HEK293 (cell line): ENCODE data around the gene STK16.

ENCODE experiments used
- GLIS2 ChIP-seq: fragments of 450-650 bp; formaldehyde crosslinking; IDR thresholded peaks from 2 replicates; pipeline ENCODE4 v1.5.1; 2016; ENCODE audit warnings: missing biosample characterization, missing genetic modification characterization
- KLF1 ChIP-seq: fragments of 450-650 bp; formaldehyde crosslinking; IDR thresholded peaks from 2 replicates; pipeline ENCODE4 v1.5.1; 2016; ENCODE audit warnings: missing biosample characterization, missing genetic modification characterization
- KLF10 ChIP-seq: fragments of 450-650 bp; IDR thresholded peaks from 2 replicates; pipeline ENCODE4 v1.5.1; 2018; ENCODE audit warnings: missing biosample characterization, mild to moderate bottlenecking, missing genetic modification characterization
- KLF8 ChIP-seq: fragments of 450-650 bp; formaldehyde crosslinking; IDR thresholded peaks from 2 replicates; pipeline ENCODE4 v1.5.1; 2016; ENCODE audit warnings: missing biosample characterization, missing genetic modification characterization
- MYNN ChIP-seq: fragments of 450-650 bp; formaldehyde crosslinking; IDR thresholded peaks from 2 replicates; pipeline ENCODE4 v1.5.1; 2016; ENCODE audit warnings: missing biosample characterization, missing genetic modification characterization, borderline replicate concordance
- ZIC2 ChIP-seq: fragments of 450-650 bp; formaldehyde crosslinking; IDR thresholded peaks from 2 replicates; pipeline ENCODE4 v1.5.1; 2016; ENCODE audit warnings: missing biosample characterization, missing genetic modification characterization
- ZNF112 ChIP-seq: fragments of 450-650 bp; formaldehyde crosslinking; IDR thresholded peaks from 2 replicates; pipeline ENCODE4 v1.5.0; 2017; ENCODE audit warnings: missing biosample characterization, missing genetic modification characterization
- ZNF394 ChIP-seq: fragments of 450-650 bp; formaldehyde crosslinking; IDR thresholded peaks from 2 replicates; pipeline ENCODE4 v1.5.1; 2016; ENCODE audit warnings: missing biosample characterization, missing genetic modification characterization, mild to moderate bottlenecking, moderate library complexity, borderline replicate concordance
- ZNF529 ChIP-seq: fragments of 450-650 bp; formaldehyde crosslinking; IDR thresholded peaks from 2 replicates; pipeline ENCODE4 v1.5.1; 2017; ENCODE audit warnings: missing genetic modification characterization, missing biosample characterization; ENCODE audit not compliant: insufficient replicate concordance
- ZNF561 ChIP-seq: fragments of 450-650 bp; IDR thresholded peaks from 2 replicates; pipeline ENCODE4 v1.5.1; 2018; ENCODE audit warnings: missing biosample characterization, missing genetic modification characterization, borderline replicate concordance
- ZNF610 ChIP-seq: fragments of 450-650 bp; formaldehyde crosslinking; IDR thresholded peaks from 2 replicates; pipeline ENCODE4 v1.5.1; 2016; ENCODE audit warnings: missing biosample characterization, missing genetic modification characterization, borderline replicate concordance
- ZNF626 ChIP-seq: fragments of 450-650 bp; sonication (Bioruptor Pico); formaldehyde crosslinking; IDR thresholded peaks from 2 replicates; pipeline ENCODE4 v1.5.1; 2018; ENCODE audit warnings: missing biosample characterization, missing genetic modification characterization, inconsistent platforms
- ZNF660 ChIP-seq: fragments of 450-650 bp; IDR thresholded peaks from 2 replicates; pipeline ENCODE4 v1.5.1; 2018; ENCODE audit warnings: missing biosample characterization, mild to moderate bottlenecking, missing genetic modification characterization
- ZNF776 ChIP-seq: fragments of 450-650 bp; formaldehyde crosslinking; IDR thresholded peaks from 2 replicates; pipeline ENCODE4 v1.5.0; 2017; ENCODE audit warnings: missing biosample characterization, missing genetic modification characterization, borderline replicate concordance
- ZXDB ChIP-seq: fragments of 450-650 bp; formaldehyde crosslinking; IDR thresholded peaks from 2 replicates; pipeline ENCODE4 v1.5.1; 2016; ENCODE audit warnings: missing biosample characterization, missing genetic modification characterization
- TF ChIP-seq, protein P1 (sequence below): fragments of 450-650 bp; formaldehyde crosslinking; IDR thresholded peaks from 2 replicates; pipeline ENCODE4 v1.5.1; 2016; ENCODE audit warnings: missing biosample characterization, missing genetic modification characterization
- TF ChIP-seq, protein P2 (sequence below): fragments of 450-650 bp; formaldehyde crosslinking; IDR thresholded peaks from 2 replicates; pipeline ENCODE4 v1.5.1; 2016; ENCODE audit warnings: missing biosample characterization, missing genetic modification characterization
- TF ChIP-seq, protein P3 (sequence below): fragments of 450-650 bp; formaldehyde crosslinking; IDR thresholded peaks from 2 replicates; pipeline ENCODE4 v1.5.1; 2017; ENCODE audit warnings: missing biosample characterization, missing genetic modification characterization
- TF ChIP-seq, protein P4 (sequence below): fragments of 450-650 bp; formaldehyde crosslinking; IDR thresholded peaks from 2 replicates; pipeline ENCODE4 v1.5.1; 2016; ENCODE audit warnings: missing biosample characterization, missing genetic modification characterization
- TF ChIP-seq, protein P5 (sequence below): fragments of 450-650 bp; formaldehyde crosslinking; IDR thresholded peaks from 2 replicates; pipeline ENCODE4 v1.5.1; 2016; ENCODE audit warnings: missing biosample characterization, missing genetic modification characterization, low read depth
- TF ChIP-seq, protein P6 (sequence below): fragments of 450-650 bp; formaldehyde crosslinking; IDR thresholded peaks from 2 replicates; pipeline ENCODE4 v1.5.1; 2016; ENCODE audit warnings: missing biosample characterization, missing genetic modification characterization
- TF ChIP-seq, protein P7 (sequence below): fragments of 450-650 bp; IDR thresholded peaks from 2 replicates; pipeline ENCODE4 v1.5.1; 2018; ENCODE audit warnings: missing biosample characterization, mild to moderate bottlenecking, missing genetic modification characterization

Gene STK16

DNA sequence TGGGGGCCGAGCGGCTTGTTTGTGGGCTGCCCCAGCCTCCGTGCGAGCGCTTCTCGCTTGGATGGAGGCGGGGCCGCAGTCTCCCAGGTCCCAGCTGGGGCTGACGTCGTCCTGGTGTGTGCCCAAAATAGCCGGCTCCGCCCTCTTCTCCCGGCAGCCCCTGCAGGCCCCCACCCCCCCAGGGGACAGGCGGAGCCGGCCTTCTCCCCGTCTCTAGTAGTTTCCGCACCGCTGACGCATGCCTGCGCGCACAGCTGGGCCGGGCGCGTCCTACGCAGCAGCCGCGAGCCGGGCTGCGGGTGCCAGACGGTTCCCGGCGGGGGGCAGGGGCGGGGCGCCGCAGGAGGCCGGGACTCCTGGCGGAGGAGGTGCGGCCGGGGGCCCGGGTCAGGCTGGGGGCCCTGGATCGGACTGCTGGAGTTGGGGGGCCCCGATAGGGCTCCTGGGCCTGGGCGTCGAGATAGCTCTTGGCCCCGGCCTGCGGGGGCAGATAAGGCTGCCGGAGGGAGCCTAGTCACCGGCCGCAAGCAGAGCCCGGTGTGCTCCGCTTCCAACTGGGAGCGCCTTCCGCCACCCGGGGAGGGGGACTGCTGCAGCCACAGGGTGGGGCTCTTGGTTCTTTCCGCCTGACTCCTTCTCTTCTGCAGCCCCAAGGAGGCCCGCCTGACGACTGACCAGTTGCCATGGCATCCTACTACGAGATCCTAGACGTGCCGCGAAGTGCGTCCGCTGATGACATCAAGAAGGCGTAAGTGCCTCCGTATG lies 34.1 kb downstream of the STK16 start, which contains the start of gene DNAJB2 (continued):
- TF ChIP-seq, protein P1, sequence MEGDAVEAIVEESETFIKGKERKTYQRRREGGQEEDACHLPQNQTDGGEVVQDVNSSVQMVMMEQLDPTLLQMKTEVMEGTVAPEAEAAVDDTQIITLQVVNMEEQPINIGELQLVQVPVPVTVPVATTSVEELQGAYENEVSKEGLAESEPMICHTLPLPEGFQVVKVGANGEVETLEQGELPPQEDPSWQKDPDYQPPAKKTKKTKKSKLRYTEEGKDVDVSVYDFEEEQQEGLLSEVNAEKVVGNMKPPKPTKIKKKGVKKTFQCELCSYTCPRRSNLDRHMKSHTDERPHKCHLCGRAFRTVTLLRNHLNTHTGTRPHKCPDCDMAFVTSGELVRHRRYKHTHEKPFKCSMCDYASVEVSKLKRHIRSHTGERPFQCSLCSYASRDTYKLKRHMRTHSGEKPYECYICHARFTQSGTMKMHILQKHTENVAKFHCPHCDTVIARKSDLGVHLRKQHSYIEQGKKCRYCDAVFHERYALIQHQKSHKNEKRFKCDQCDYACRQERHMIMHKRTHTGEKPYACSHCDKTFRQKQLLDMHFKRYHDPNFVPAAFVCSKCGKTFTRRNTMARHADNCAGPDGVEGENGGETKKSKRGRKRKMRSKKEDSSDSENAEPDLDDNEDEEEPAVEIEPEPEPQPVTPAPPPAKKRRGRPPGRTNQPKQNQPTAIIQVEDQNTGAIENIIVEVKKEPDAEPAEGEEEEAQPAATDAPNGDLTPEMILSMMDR = peak; percentile 87
- peak; percentile 83 for TF ChIP-seq ZIC2
- peak; percentile 84 for TF ChIP-seq GLIS2 (tag by site-specific recombination)
- TF ChIP-seq, protein P2, sequence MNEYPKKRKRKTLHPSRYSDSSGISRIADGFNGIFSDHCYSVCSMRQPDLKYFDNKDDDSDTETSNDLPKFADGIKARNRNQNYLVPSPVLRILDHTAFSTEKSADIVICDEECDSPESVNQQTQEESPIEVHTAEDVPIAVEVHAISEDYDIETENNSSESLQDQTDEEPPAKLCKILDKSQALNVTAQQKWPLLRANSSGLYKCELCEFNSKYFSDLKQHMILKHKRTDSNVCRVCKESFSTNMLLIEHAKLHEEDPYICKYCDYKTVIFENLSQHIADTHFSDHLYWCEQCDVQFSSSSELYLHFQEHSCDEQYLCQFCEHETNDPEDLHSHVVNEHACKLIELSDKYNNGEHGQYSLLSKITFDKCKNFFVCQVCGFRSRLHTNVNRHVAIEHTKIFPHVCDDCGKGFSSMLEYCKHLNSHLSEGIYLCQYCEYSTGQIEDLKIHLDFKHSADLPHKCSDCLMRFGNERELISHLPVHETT = peak; percentile 74; the same call in 1 of the 2 replicates
- peak; percentile 72 for TF ChIP-seq ZNF660 (tag by site-specific recombination)
- TF ChIP-seq ZNF610 = 0 out of 2 replicates have a peak, but pooled peaks have one; percentile 28
- peak; percentile 48; the same call in 1 of the 2 replicates for TF ChIP-seq ZNF561 (tag by site-specific recombination)
- peak; percentile 68; the same call in 1 of the 2 replicates for TF ChIP-seq ZNF394 (tag by site-specific recombination)
- no peak for TF ChIP-seq ZNF112 (tag by site-specific recombination)
- TF ChIP-seq ZNF626 (tag by site-specific recombination) = no peak
- TF ChIP-seq, protein P3, sequence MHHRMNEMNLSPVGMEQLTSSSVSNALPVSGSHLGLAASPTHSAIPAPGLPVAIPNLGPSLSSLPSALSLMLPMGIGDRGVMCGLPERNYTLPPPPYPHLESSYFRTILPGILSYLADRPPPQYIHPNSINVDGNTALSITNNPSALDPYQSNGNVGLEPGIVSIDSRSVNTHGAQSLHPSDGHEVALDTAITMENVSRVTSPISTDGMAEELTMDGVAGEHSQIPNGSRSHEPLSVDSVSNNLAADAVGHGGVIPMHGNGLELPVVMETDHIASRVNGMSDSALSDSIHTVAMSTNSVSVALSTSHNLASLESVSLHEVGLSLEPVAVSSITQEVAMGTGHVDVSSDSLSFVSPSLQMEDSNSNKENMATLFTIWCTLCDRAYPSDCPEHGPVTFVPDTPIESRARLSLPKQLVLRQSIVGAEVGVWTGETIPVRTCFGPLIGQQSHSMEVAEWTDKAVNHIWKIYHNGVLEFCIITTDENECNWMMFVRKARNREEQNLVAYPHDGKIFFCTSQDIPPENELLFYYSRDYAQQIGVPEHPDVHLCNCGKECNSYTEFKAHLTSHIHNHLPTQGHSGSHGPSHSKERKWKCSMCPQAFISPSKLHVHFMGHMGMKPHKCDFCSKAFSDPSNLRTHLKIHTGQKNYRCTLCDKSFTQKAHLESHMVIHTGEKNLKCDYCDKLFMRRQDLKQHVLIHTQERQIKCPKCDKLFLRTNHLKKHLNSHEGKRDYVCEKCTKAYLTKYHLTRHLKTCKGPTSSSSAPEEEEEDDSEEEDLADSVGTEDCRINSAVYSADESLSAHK (tag by site-specific recombination) = peak; percentile 57; the same call in 1 of the 2 replicates
- TF ChIP-seq, protein P4, sequence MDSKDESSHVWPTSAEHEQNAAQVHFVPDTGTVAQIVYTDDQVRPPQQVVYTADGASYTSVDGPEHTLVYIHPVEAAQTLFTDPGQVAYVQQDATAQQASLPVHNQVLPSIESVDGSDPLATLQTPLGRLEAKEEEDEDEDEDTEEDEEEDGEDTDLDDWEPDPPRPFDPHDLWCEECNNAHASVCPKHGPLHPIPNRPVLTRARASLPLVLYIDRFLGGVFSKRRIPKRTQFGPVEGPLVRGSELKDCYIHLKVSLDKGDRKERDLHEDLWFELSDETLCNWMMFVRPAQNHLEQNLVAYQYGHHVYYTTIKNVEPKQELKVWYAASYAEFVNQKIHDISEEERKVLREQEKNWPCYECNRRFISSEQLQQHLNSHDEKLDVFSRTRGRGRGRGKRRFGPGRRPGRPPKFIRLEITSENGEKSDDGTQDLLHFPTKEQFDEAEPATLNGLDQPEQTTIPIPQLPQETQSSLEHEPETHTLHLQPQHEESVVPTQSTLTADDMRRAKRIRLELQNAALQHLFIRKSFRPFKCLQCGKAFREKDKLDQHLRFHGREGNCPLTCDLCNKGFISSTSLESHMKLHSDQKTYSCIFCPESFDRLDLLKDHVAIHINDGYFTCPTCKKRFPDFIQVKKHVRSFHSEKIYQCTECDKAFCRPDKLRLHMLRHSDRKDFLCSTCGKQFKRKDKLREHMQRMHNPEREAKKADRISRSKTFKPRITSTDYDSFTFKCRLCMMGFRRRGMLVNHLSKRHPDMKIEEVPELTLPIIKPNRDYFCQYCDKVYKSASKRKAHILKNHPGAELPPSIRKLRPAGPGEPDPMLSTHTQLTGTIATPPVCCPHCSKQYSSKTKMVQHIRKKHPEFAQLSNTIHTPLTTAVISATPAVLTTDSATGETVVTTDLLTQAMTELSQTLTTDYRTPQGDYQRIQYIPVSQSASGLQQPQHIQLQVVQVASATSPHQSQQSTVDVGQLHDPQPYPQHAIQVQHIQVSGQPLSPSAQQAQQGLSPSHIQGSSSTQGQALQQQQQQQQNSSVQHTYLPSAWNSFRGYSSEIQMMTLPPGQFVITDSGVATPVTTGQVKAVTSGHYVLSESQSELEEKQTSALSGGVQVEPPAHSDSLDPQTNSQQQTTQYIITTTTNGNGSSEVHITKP (tag by site-specific recombination) = peak; percentile 82; the same call in 1 of the 2 replicates
- peak; percentile 75 for TF ChIP-seq KLF8
- TF ChIP-seq ZNF776 (tag by site-specific recombination) = no peak
- peak; percentile 21; the same call in 1 of the 2 replicates for TF ChIP-seq MYNN
- peak; percentile 96 for TF ChIP-seq KLF10 (tag by site-specific recombination)
- peak; percentile 76 for TF ChIP-seq KLF1
- peak; percentile 79 for TF ChIP-seq ZXDB
- TF ChIP-seq, protein P5, sequence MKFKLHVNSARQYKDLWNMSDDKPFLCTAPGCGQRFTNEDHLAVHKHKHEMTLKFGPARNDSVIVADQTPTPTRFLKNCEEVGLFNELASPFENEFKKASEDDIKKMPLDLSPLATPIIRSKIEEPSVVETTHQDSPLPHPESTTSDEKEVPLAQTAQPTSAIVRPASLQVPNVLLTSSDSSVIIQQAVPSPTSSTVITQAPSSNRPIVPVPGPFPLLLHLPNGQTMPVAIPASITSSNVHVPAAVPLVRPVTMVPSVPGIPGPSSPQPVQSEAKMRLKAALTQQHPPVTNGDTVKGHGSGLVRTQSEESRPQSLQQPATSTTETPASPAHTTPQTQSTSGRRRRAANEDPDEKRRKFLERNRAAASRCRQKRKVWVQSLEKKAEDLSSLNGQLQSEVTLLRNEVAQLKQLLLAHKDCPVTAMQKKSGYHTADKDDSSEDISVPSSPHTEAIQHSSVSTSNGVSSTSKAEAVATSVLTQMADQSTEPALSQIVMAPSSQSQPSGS (tag by site-specific recombination) = peak; percentile 79; the same call in 1 of the 2 replicates
- TF ChIP-seq, protein P6, sequence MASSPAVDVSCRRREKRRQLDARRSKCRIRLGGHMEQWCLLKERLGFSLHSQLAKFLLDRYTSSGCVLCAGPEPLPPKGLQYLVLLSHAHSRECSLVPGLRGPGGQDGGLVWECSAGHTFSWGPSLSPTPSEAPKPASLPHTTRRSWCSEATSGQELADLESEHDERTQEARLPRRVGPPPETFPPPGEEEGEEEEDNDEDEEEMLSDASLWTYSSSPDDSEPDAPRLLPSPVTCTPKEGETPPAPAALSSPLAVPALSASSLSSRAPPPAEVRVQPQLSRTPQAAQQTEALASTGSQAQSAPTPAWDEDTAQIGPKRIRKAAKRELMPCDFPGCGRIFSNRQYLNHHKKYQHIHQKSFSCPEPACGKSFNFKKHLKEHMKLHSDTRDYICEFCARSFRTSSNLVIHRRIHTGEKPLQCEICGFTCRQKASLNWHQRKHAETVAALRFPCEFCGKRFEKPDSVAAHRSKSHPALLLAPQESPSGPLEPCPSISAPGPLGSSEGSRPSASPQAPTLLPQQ = peak; percentile 37; the same call in 1 of the 2 replicates
- TF ChIP-seq, protein P7, sequence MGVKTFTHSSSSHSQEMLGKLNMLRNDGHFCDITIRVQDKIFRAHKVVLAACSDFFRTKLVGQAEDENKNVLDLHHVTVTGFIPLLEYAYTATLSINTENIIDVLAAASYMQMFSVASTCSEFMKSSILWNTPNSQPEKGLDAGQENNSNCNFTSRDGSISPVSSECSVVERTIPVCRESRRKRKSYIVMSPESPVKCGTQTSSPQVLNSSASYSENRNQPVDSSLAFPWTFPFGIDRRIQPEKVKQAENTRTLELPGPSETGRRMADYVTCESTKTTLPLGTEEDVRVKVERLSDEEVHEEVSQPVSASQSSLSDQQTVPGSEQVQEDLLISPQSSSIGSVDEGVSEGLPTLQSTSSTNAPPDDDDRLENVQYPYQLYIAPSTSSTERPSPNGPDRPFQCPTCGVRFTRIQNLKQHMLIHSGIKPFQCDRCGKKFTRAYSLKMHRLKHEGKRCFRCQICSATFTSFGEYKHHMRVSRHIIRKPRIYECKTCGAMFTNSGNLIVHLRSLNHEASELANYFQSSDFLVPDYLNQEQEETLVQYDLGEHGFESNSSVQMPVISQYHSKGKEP (tag by site-specific recombination) = peak; percentile 79
- no peak for TF ChIP-seq ZNF529 (tag by site-specific recombination)
